ENCODE results near the gene PCBP3. TPM values are rescaled to one million over a fixed set of nuclear protein-coding genes. Genes with fewer than 3 reads are reported as not detected.

The PCBP3 gene
- polyA plus RNA-seq, 1 donor from 2014 or later: 1.4 TPM

DNA sequence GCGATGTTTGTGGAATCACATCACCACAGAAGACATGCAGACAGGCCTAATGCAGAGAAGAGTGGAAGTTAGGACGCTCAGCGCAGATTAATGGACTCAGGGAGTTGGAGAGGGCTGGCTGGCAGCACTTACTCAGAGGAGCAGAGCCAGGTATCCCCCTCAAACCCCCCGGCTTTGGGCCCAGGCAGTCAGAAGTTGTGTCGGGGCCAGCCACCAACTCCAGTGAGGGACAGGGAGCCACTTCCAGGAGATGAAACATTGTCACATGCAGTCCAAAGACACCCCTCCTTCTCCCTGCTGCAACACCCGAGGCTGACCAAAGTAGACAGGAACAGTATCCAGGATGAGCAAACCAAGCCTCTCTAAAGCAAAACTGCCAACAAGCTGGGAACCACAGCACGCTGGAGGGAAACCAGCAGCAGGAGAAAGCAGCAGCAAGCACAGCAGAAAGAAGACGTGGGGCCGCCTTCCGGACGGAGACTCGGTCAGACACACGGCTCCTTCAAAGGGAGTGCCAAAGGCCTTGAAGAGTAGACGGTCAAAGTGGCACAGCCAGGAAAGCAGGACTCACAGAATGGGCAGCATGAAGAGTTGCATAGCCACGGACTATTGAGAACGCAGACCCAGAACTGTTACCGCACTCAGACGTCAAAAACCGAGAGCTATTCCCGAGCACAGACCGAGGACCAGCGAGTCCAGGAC lies 149.3 kb downstream of the PCBP3 start:
- no peaks in the 10 kb centered on the region for H3K36me3 Mint-ChIP-seq
- H3K27me3 Mint-ChIP-seq: no peaks in the 10 kb centered on the region
- H3K4me1 Mint-ChIP-seq: no peaks in the 10 kb centered on the region
- H3K4me3 Mint-ChIP-seq: peak overlapping the region in 1 of 4 donors; percentile 15
- no peak overlapping the region for H3K27ac Mint-ChIP-seq
- no peaks in the 10 kb centered on the region for H3K9me3 Mint-ChIP-seq

DNA sequence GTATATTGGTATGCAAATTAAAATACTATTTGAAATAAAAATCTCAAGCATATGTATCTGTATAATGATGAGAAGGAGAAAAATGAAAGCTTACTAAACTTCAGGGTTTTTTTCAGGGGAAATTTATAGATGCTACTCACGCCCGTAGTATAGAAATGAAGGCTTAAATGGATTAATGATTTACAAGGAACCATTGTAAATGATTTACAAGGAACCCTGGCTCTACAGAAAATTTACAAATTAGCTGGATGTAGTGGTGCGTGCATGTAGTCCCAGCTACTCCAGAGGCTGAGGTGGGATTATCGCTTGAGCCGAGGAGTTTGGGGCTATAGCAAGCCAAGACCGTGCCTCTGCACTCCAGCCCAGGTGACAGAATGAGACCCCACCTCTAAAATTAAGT lies 150.5 kb downstream of the PCBP3 start:
- H3K4me3 Mint-ChIP-seq: no peak overlapping the region

GRCh38 chr21:45796003-45796402 lies 152.5 kb downstream of the PCBP3 start:
- no peaks in the 10 kb centered on the region for H3K9me3 Mint-ChIP-seq
- no peaks in the 10 kb centered on the region for H3K36me3 Mint-ChIP-seq
- no peak overlapping the region for H3K4me3 Mint-ChIP-seq
- no peak overlapping the region for H3K27ac Mint-ChIP-seq
- no peaks in the 10 kb centered on the region for H3K4me1 Mint-ChIP-seq
- H3K27me3 Mint-ChIP-seq: no peaks in the 10 kb centered on the region

More for the DNA sequence above, 150.5 kb downstream of the PCBP3 start:
- no peaks in the 10 kb centered on the region for H3K36me3 Mint-ChIP-seq
- no peaks in the 10 kb centered on the region for H3K9me3 Mint-ChIP-seq
- no peaks in the 10 kb centered on the region for H3K27me3 Mint-ChIP-seq
- H3K4me1 Mint-ChIP-seq: no peaks in the 10 kb centered on the region
- no peak overlapping the region for H3K27ac Mint-ChIP-seq

DNA sequence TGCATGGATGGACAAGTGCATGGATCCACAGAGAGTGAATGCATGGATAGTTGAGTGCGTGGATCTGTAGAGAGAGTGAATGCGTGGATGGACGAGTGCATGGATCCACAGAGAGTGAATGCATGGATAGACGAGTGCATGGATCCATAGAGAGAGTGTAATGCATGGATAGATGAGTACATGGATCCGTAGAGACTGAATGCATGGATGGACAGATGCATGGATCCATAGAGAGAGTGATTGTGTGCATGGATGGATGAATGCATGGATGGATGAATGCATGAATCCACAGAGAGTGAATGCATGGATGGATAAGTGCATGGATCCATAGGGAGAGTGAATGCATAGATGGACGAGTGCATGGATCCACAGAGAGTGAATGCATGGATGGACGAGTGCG lies 153.8 kb downstream of the PCBP3 start:
- Mint-ChIP-seq H3K4me3 (no peak overlapping the region), H3K9me3 (no peaks in the 10 kb centered on the region), H3K4me1 (no peaks in the 10 kb centered on the region), H3K27me3 (no peaks in the 10 kb centered on the region), H3K27ac (no peak overlapping the region), H3K36me3 (no peaks in the 10 kb centered on the region)

DNA sequence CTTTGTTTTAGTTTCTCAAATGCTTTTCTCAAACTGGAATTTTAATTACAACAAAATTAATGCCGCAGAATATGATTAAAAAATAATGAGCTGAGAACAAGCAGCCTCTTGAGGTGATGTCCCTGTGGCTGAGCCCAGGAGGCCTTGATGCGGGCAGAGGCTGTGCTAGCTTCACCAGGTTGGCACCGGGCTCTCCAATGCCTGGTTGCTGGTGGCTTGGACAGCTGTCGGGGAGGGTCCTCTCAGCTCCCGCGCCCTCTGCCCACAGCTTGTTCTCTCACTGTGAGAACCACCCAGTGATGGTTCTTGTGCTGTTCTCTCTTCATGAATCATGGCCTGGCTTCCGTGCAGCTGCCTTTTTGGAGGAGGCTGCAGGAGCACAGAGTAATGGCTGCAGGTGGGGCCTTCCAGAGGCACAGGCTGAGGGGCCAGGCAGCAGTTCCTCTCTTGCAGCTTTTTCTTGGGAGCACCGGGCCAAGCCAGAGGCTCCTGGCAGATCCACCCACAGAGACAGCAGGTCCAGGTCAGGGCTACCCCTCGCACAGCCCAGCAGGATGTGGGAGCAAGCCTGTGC lies 156.3 kb downstream of the PCBP3 start:
- H3K4me1 Mint-ChIP-seq: no peaks in the 10 kb centered on the region
- no peaks in the 10 kb centered on the region for H3K9me3 Mint-ChIP-seq
- no peak overlapping the region for H3K4me3 Mint-ChIP-seq
- H3K27me3 Mint-ChIP-seq: no peaks in the 10 kb centered on the region
- no peaks in the 10 kb centered on the region for H3K36me3 Mint-ChIP-seq
- no peak overlapping the region for H3K27ac Mint-ChIP-seq

DNA sequence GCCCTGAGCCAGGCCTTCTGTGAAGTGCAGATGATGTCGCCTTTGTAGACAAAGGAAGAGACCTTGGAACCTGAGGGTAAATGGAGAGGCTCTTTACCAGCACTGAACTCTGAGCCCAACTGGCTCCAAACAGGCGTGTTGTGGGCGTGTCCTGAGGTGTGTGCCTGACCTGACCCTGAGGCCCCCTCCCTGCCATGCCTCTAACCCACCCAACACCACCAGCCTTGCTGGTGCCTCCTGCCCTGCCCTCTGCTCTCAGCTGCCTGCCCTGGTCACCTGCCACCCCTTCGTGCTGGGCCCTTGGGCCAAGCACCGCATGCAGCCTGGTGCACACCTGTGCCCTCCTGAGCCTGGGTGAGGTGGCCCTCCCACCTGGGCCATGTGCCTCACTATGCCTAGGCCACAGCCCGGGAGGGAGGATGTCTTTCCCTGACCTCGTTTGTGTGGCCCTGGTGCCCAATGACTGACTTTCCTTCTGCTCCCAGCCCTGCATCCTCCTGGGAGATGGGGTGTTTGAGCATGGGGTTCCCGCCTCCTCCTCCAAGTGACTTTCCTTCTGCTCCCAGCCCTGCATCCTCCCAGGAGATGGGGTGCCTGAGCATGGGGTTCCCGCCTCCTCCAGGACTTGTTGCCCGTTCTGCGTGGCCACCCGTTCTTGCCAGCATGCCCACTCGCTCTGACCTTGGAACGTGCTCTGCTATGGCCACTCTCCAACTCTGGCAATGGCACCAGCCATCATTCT lies 157.0 kb downstream of the PCBP3 start:
- Mint-ChIP-seq H3K4me3 (no peak overlapping the region), H3K27ac (no peak overlapping the region), H3K27me3 (no peaks in the 10 kb centered on the region), H3K4me1 (no peaks in the 10 kb centered on the region), H3K9me3 (no peaks in the 10 kb centered on the region), H3K36me3 (no peaks in the 10 kb centered on the region)

DNA sequence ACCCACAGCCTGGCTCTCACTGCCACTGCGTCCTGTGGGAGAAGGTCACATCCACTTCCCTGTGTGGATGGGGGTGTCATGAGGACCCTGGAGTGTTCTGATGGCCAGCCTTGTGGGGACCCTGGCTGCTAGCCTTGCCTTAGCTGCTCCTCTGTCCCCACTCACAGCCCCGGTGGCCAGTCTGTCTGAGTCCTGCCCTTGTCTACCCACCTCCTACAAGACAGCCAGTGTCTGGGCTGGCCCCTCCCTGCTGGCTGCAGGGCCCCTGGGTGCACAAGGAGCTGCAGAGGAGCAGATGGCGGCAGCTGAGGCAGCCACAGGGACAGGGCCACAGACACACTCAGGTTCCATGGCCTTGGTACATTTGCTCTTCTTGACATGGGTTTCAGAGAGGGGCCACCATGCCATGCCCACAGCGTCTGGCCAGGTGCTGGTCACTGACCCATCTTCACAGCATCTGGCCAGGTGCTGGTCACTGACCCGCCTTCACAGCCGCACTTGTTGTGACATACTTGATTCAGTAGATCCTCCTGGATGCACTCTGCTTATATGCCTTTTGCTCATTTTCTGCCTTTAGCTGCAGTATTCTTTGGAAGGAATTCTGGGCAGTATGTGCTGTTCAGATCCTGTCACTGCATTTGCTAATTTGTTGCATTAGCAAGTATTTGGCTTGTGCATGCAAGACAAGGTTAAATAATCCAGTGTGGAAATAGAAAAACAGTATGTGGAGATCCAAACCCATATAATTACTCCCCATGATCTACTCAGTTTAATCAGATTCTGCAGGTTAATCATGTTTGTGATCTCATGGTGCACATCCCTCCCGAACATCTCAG lies 157.8 kb downstream of the PCBP3 start:
- Mint-ChIP-seq H3K4me3 (no peak overlapping the region), H3K36me3 (no peaks in the 10 kb centered on the region), H3K4me1 (no peaks in the 10 kb centered on the region), H3K9me3 (no peaks in the 10 kb centered on the region), H3K27me3 (no peaks in the 10 kb centered on the region), H3K27ac (peak overlapping the region in 1 of 3 donors; percentile 48)

GRCh38 chr21:45801989-45802388 lies 158.5 kb downstream of the PCBP3 start:
- H3K27me3 Mint-ChIP-seq: no peaks in the 10 kb centered on the region
- H3K36me3 Mint-ChIP-seq: no peaks in the 10 kb centered on the region
- no peak overlapping the region for H3K27ac Mint-ChIP-seq
- H3K4me3 Mint-ChIP-seq: no peak overlapping the region
- H3K9me3 Mint-ChIP-seq: no peaks in the 10 kb centered on the region
- no peaks in the 10 kb centered on the region for H3K4me1 Mint-ChIP-seq

DNA sequence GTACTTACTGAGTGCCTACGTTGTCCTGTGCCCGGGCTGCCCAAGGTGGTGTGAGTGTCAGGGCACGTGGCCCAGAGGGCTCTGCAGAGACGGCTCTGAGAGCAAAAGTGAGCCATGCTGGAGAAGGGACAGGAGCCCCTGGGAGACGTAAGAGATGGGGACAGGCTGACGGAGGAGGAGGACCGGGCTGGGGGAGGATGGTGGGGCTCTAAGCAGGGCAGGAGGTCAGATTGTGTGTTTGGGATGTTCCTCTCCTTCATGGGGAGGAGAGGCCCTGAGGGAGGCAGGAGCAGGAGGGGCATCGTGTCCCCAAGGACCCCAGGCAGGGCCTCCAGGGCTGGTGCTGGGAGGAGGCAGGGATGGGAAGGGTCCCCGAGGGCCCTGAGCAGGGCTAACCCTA lies 158.9 kb downstream of the PCBP3 start:
- H3K9me3 Mint-ChIP-seq: no peaks in the 10 kb centered on the region
- no peaks in the 10 kb centered on the region for H3K27me3 Mint-ChIP-seq
- H3K27ac Mint-ChIP-seq: no peak overlapping the region
- H3K4me1 Mint-ChIP-seq: no peaks in the 10 kb centered on the region
- H3K36me3 Mint-ChIP-seq: no peaks in the 10 kb centered on the region
- H3K4me3 Mint-ChIP-seq: no peak overlapping the region

DNA sequence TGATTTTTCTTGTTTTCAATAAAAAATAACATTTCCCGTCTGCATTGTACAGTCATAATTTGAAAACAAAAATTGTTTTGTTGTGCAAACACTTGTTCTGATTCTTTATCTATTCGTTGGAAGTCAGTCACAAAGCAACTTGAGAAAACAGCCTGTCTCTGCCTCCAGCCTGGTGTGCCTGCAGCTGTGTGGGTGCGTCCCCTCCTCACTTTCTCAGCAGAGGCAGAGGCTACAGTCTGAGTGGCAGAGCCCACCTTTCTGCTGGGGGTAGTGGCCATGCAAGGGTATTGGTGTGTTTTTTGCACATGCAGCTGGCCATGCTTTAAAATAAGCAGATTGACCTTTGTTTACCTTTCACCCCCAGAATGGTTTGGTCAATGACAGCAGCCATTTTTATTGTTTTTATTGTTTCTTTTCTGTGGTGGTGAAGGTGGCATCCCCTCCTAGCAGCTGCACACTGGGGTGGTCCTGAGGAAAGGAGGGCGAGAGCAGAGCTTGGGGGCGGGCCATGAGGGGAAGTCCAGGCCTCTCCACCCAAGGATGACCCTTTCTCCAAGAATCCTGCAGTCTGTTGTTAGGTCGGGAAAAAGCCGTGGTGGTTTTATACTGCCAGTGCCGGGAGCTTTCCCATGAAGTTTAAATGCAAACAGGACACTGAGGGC lies 159.6 kb downstream of the PCBP3 start:
- no peak overlapping the region for H3K4me3 Mint-ChIP-seq
- H3K36me3 Mint-ChIP-seq: no peaks in the 10 kb centered on the region
- no peaks in the 10 kb centered on the region for H3K27me3 Mint-ChIP-seq
- H3K4me1 Mint-ChIP-seq: no peaks in the 10 kb centered on the region
- H3K9me3 Mint-ChIP-seq: no peaks in the 10 kb centered on the region
- no peak overlapping the region for H3K27ac Mint-ChIP-seq

DNA sequence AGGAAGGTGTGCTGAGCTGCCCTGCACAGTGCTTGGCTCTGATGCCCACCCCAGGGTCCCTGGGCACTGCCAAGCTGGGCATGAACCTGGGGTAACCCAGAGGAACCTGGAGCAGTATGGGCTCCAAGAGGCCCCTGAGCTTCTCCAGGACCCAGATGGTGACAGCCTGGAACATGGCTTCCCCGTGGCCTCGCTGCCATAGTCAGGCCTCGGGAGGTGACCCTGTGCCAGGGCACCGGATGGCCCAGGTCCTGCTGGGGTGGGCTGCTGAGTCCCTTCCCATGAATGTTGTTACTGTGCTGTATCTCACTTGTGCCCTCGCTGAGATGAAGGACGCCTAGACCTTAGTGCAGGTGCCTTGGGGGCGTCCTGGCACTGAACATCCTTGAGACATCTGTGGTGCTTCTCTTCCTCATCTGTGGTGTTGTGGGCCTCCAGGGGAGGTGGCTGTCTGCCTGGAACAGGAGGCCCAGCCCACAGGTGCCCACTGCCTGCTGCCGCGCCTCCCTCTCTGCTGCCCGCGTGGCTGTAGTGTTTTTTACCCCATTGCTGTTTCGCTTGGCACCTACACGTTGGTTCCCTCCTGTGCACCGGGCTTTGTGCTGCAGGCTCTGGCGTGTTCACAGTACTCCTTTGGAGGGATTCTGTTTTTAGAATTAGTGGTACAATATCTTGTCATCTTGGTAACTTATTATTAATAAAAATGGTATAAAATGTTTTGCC lies 160.3 kb downstream of the PCBP3 start:
- H3K4me1 Mint-ChIP-seq: no peaks in the 10 kb centered on the region
- no peak overlapping the region for H3K27ac Mint-ChIP-seq
- no peaks in the 10 kb centered on the region for H3K36me3 Mint-ChIP-seq
- H3K9me3 Mint-ChIP-seq: no peaks in the 10 kb centered on the region
- H3K4me3 Mint-ChIP-seq: no peak overlapping the region
- no peaks in the 10 kb centered on the region for H3K27me3 Mint-ChIP-seq

GRCh38 chr21:45804809-45805313 lies 161.3 kb downstream of the PCBP3 start:
- Mint-ChIP-seq H3K27ac (no peak overlapping the region), H3K4me1 (no peaks in the 10 kb centered on the region), H3K27me3 (no peaks in the 10 kb centered on the region), H3K36me3 (no peaks in the 10 kb centered on the region), H3K9me3 (peaks cover 0 to 1% (median 0%) of the 10 kb centered on the region in 3 donors), H3K4me3 (no peak overlapping the region)

DNA sequence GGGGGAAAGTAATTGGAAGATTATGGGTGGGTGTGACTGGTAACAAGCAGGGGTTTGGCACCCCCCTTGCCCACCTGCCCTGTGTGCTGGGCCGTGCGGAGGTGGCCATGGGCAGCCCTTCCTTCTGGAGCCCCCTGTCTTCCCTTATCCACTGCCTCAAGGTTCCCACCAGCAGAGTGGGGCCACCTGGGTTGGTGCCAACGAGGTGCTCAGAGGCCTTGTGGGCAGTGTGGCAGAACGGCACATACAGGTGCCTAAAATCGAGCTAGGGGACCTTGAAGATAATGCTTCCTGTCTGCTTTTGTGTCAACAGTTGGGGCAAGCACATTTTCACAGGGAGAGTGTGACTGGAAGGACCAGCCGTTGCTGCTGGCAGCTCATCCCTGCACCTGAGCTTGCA lies 161.8 kb downstream of the PCBP3 start:
- Mint-ChIP-seq H3K27ac (no peak overlapping the region), H3K36me3 (no peaks in the 10 kb centered on the region), H3K27me3 (no peaks in the 10 kb centered on the region), H3K4me3 (no peak overlapping the region), H3K4me1 (no peaks in the 10 kb centered on the region), H3K9me3 (peaks cover 0 to 1% (median 0%) of the 10 kb centered on the region in 3 donors)

GRCh38 chr21:45806042-45806441 lies 162.5 kb downstream of the PCBP3 start:
- no peaks in the 10 kb centered on the region for H3K27me3 Mint-ChIP-seq
- H3K9me3 Mint-ChIP-seq: peaks cover 0 to 1% (median 0%) of the 10 kb centered on the region in 3 donors
- H3K4me1 Mint-ChIP-seq: no peaks in the 10 kb centered on the region
- H3K36me3 Mint-ChIP-seq: no peaks in the 10 kb centered on the region
- no peak overlapping the region for H3K4me3 Mint-ChIP-seq
- no peak overlapping the region for H3K27ac Mint-ChIP-seq
